H1 (cell line): ENCODE measurements around the gene PRDM2. TPM values are rescaled to one million over a fixed set of nuclear protein-coding genes. Genes with fewer than 3 reads are reported as not detected.

Experiments used
- CTCF ChIA-PET: fragments of 300-600 bp; sonication (Branson Sonifier 250); formaldehyde crosslinking; loops from one replicate; lab custom pipeline; 2021; ENCODE audit not compliant: partially characterized antibody; lab: Charles Lee
- POLR2A ChIA-PET: fragments of 300-600 bp; sonication (Branson Sonifier 250); formaldehyde crosslinking; loops from one replicate; lab custom pipeline; 2021; ENCODE audit warnings: inconsistent platforms; ENCODE audit not compliant: partially characterized antibody; lab: Charles Lee
- DNase-seq, 2 experiments: peaks; one replicate each; pipeline versions ENCODE4 v3.0.0 to v3.0.0-alpha.2; 2010 to 2022; ENCODE audit warnings: low spot score in 2 of 2, low read depth in 1 of 2, mixed read lengths in 1 of 2
- FAIRE-seq: peaks from 2 replicates; lab custom pipeline; 2011; peaks lifted over from hg19 to GRCh38; lab: Jason Lieb, UNC
- H2AFZ ChIP-seq: 2 replicates; pipeline ENCODE4 v1.8.1; 2012; ENCODE audit warnings: low read length, inconsistent platforms
- H2AK5ac ChIP-seq: 2 replicates; pipeline ENCODE4 v1.6.1; 2013; ENCODE audit warnings: low read depth, low read length
- H2BK120ac ChIP-seq: replicated peaks from 2 replicates; pipeline ENCODE3; 2013; ENCODE audit warnings: low read depth, low read length, inconsistent platforms
- H2BK12ac ChIP-seq: 2 replicates; pipeline ENCODE4 v1.6.1; 2013; ENCODE audit warnings: low read depth, low read length
- H2BK15ac ChIP-seq: 2 replicates; pipeline ENCODE4 v1.6.1; 2013; ENCODE audit warnings: low read length
- H2BK20ac ChIP-seq: 2 replicates; pipeline ENCODE4 v1.6.1; 2013; ENCODE audit warnings: low read length
- H2BK5ac ChIP-seq: 2 replicates; pipeline ENCODE4 v1.6.1; 2013; ENCODE audit warnings: low read depth, low read length
- H3K14ac ChIP-seq: 2 replicates; pipeline ENCODE4 v1.6.1; 2013; ENCODE audit warnings: inconsistent platforms; ENCODE audit not compliant: insufficient read length
- H3K18ac ChIP-seq: 2 replicates; pipeline ENCODE4 v1.6.1; 2013; ENCODE audit warnings: low read length; ENCODE audit errors: extremely low read depth
- H3K23ac ChIP-seq: 2 replicates; pipeline ENCODE4 v1.6.1; 2013; ENCODE audit warnings: inconsistent platforms; ENCODE audit not compliant: insufficient read length
- H3K23me2 ChIP-seq: 2 replicates; pipeline ENCODE4 v1.6.1; 2013; ENCODE audit warnings: low read depth, low read length
- H3K27ac ChIP-seq: 2 replicates; pipeline ENCODE4 v1.6.1; 2011; ENCODE audit warnings: low read depth, low read length, inconsistent platforms
- H3K27me3 ChIP-seq, 4 experiments: replicated peaks in 1 of 4; 1 replicate in 1 of 4; 2 replicates in 3 of 4; pipeline versions ENCODE4 v1.6.1 to v1.8.1; 2011 to 2013; ENCODE audit warnings: low read length in 3 of 4, mild to moderate bottlenecking in 3 of 4, inconsistent platforms in 2 of 4, mixed read lengths in 2 of 4, moderate library complexity in 1 of 4; ENCODE audit not compliant: control insufficient read depth in 3 of 4, insufficient read depth in 3 of 4; ENCODE audit errors: extremely low read depth in 1 of 4
- H3K36me3 ChIP-seq, 4 experiments: 2 replicates each; pipeline versions ENCODE4 v1.6.1 to v1.8.1; 2011 to 2013; ENCODE audit warnings: mild to moderate bottlenecking in 4 of 4, low read length in 3 of 4, moderate library complexity in 2 of 4, control low read depth in 1 of 4, inconsistent platforms in 1 of 4; ENCODE audit not compliant: insufficient read depth in 4 of 4, control insufficient read depth in 2 of 4
- H3K4ac ChIP-seq: replicated peaks from 2 replicates; pipeline ENCODE3; 2013; ENCODE audit warnings: low read length, low read depth, mixed read lengths, inconsistent platforms; ENCODE audit not compliant: insufficient read length
- H3K4me1 ChIP-seq, 4 experiments: replicated peaks in 1 of 4; 1 replicate in 1 of 4; 2 replicates in 3 of 4; pipeline versions ENCODE4 v1.6.1 to v1.8.1; 2011 to 2013; ENCODE audit warnings: low read length in 3 of 4, inconsistent platforms in 2 of 4, mixed read lengths in 1 of 4; ENCODE audit not compliant: insufficient read depth in 4 of 4, control insufficient read depth in 3 of 4
- H3K4me2 ChIP-seq, 2 experiments: 2 replicates each; pipeline versions ENCODE4 v1.6.1 to v1.8.1; 2011 to 2013; ENCODE audit warnings: low read depth in 2 of 2, low read length in 2 of 2, control low read depth in 1 of 2, inconsistent platforms in 1 of 2, mild to moderate bottlenecking in 1 of 2; ENCODE audit not compliant: insufficient read depth in 1 of 2
- H3K4me3 ChIP-seq, 4 experiments: fragments of 200-600, 300-600 bp in 1 of 4; sonication (generic), shearing (Covaris generic), sonication (Bioruptor Twin) in 1 of 4; 2 replicates each; pipeline versions ENCODE4 v1.5.1 to v1.8.1; 2011 to 2016; ENCODE audit warnings: low read length in 4 of 4, low read depth in 3 of 4, control low read depth in 2 of 4, inconsistent platforms in 2 of 4, mild to moderate bottlenecking in 2 of 4, mixed read lengths in 1 of 4, moderate library complexity in 1 of 4; ENCODE audit not compliant: insufficient read depth in 2 of 4; ENCODE audit errors: extremely low read depth in 1 of 4
- H3K56ac ChIP-seq: replicated peaks from 2 replicates; pipeline ENCODE3; 2013; ENCODE audit warnings: low read depth, mild to moderate bottlenecking, mixed read lengths, low read length, inconsistent platforms; ENCODE audit not compliant: insufficient read length
- H3K79me1 ChIP-seq: 2 replicates; pipeline ENCODE4 v1.6.1; 2013; ENCODE audit warnings: low read depth, low read length, control low read depth
- H3K79me2 ChIP-seq, 2 experiments: 2 replicates each; pipeline versions ENCODE4 v1.6.1 to v1.8.1; 2012 to 2013; ENCODE audit warnings: low read length in 2 of 2, mild to moderate bottlenecking in 2 of 2, inconsistent platforms in 1 of 2; ENCODE audit not compliant: insufficient read depth in 2 of 2, control insufficient read depth in 1 of 2
- H3K9ac ChIP-seq, 4 experiments: replicated peaks in 1 of 4; 1 replicate in 1 of 4; 2 replicates in 3 of 4; pipeline versions ENCODE4 v1.6.1 to v1.8.1; 2011 to 2013; ENCODE audit warnings: low read depth in 3 of 4, low read length in 3 of 4, control low read depth in 2 of 4, mild to moderate bottlenecking in 2 of 4, moderate library complexity in 2 of 4, inconsistent platforms in 1 of 4; ENCODE audit errors: extremely low read depth in 1 of 4
- H3K9me3 ChIP-seq, 2 experiments: 2 replicates each; pipeline versions ENCODE4 v1.6.1 to v1.8.1; 2012 to 2013; ENCODE audit warnings: mild to moderate bottlenecking in 2 of 2, moderate library complexity in 2 of 2, control low read depth in 1 of 2, inconsistent platforms in 1 of 2, low read depth in 1 of 2, low read length in 1 of 2, mixed read lengths in 1 of 2; ENCODE audit not compliant: insufficient read depth in 2 of 2
- H4K20me1 ChIP-seq, 2 experiments: replicated peaks in 1 of 2; 2 replicates each; pipeline versions ENCODE3 to v1.8.1; 2011 to 2013; ENCODE audit warnings: inconsistent platforms in 2 of 2, low read length in 2 of 2, mild to moderate bottlenecking in 1 of 2; ENCODE audit not compliant: insufficient read depth in 2 of 2, control insufficient read depth in 1 of 2
- H4K5ac ChIP-seq: 2 replicates; pipeline ENCODE4 v1.6.1; 2013; ENCODE audit warnings: low read length, low read depth, mixed read lengths, inconsistent platforms; ENCODE audit not compliant: insufficient read length
- H4K8ac ChIP-seq: 2 replicates; pipeline ENCODE4 v1.8.0; 2013; ENCODE audit warnings: mild to moderate bottlenecking, moderate library complexity, low read length, inconsistent platforms; ENCODE audit not compliant: insufficient read depth; ENCODE audit errors: extremely low read depth
- H4K91ac ChIP-seq: replicated peaks from 2 replicates; pipeline ENCODE3; 2013; ENCODE audit warnings: low read length, mixed read lengths, inconsistent platforms; ENCODE audit not compliant: insufficient read length
- CTBP2 ChIP-seq: IDR thresholded peaks from 2 replicates; pipeline ENCODE4 v1.7.0; 2011; ENCODE audit warnings: borderline replicate concordance, mild to moderate bottlenecking, moderate library complexity, mixed read lengths, low read length; ENCODE audit not compliant: insufficient read depth, insufficient read length
- EP300 ChIP-seq, 2 experiments: IDR thresholded peaks; 1 replicate in 1 of 2; 2 replicates in 1 of 2; pipeline ENCODE4 v1.6.1; 2011 to 2012; ENCODE audit warnings: low read depth in 2 of 2, low read length in 2 of 2, mild to moderate bottlenecking in 2 of 2, borderline replicate concordance in 1 of 2, inconsistent platforms in 1 of 2, moderate library complexity in 1 of 2
- WGBS, 2 experiments: shearing (Covaris generic) in 1 of 2; methylation state at CpG; one replicate each; pipeline versions ENCODE4 v1.1.6 to v1.1.7; 2013 to 2015; ENCODE audit warnings: low lambda C conversion rate in 2 of 2, mixed read lengths in 2 of 2, inconsistent platforms in 1 of 2, low coverage in 1 of 2, missing lambda C conversion rate in 1 of 2; ENCODE audit not compliant: insufficient replicate concordance in 2 of 2, insufficient coverage in 1 of 2, insufficient read length in 1 of 2; ENCODE audit errors: extremely low coverage in 1 of 2, missing lambda C conversion rate in 1 of 2; 5-methylcytosine and 5-hydroxymethylcytosine counted together
- polyA plus RNA-seq, 7 experiments: library from polyadenylated mRNA; depleted of rRNA in 3 of 7; stranded (reverse) in 5 of 7; unstranded in 2 of 7; fragments of >200 nt in 5 of 7; fragments of 200-250 nt in 2 of 7; gene quantifications; 1 replicate in 5 of 7; 2 replicates in 1 of 7; 4 replicates in 1 of 7; pipeline versions ENCODE4 v1.2.1 to v1.2.3, GENCODE V29; 2011 to 2013; ENCODE audit warnings: missing spikeins in 2 of 7, mixed read lengths in 2 of 7
- total RNA-seq: library from RNA; stranded (reverse); fragmentation: NEBNext Ultra II Directional; extraction: Animal tissue kit (Norgen Biotek cat#: 25700); gene quantifications from 2 replicates; pipeline ENCODE4 v1.2.1, GENCODE V29; 2021

The PRDM2 gene
- total and polyA plus RNA-seq, 2 of the 8 experiments (the other 6 are each of a cell fraction or from before 2014, with no cell fraction given), result 5.8 to 21.2 TPM

- H3K56ac ChIP-seq, result no peak overlapping the region
- 88% methylated on average over 3 of the region's 3 CpGs; no CpG with 5 or more reads in 1 of the 2 experiments for WGBS, 2 experiments
- H3K9ac ChIP-seq, result no peak overlapping the region
- no peak overlapping the region for H2BK12ac ChIP-seq
- H3K23me2 ChIP-seq, result no peaks in the 10 kb centered on the region
- no peak overlapping the region for H2BK15ac ChIP-seq
- no peak overlapping the region for H3K4ac ChIP-seq
- H4K20me1 ChIP-seq, result peaks cover 4 to 21% of the 10 kb centered on the region in 2 experiments
- no peak overlapping the region for H3K4me3 ChIP-seq
- H4K8ac ChIP-seq, result no peak overlapping the region
- ChIA-PET CTCF (interaction anchor here (0.5 to 2.4 kb wide), 7 partner anchors 9 to 383 kb away, joined by 3 to 13 read pairs (median 4); no protein-coding TSS in a partner anchor), POLR2A (no interaction called here)
- H2BK20ac ChIP-seq, result no peak overlapping the region
- H2AK5ac ChIP-seq, result no peak overlapping the region
- H2BK120ac ChIP-seq, result no peak overlapping the region
- no peak overlapping the region for H3K14ac ChIP-seq
- no peak overlapping the region for H3K27ac ChIP-seq
- H4K5ac ChIP-seq, result no peak overlapping the region
- TF ChIP-seq CTBP2 (no peak), EP300 (IDR thresholded peaks at IDR 0.05; ENCODE audit: borderline replicate concordance in 1 of 2, low read depth in 2 of 2, low read length in 2 of 2) (no peak)
- FAIRE-seq (no peak), DNase-seq (no peak)
- H3K23ac ChIP-seq, result no peak overlapping the region
- no peaks in the 10 kb centered on the region; a peak in 1 of 7 replicates for H3K27me3 ChIP-seq
- H3K9me3 ChIP-seq, result no peaks in the 10 kb centered on the region
- no peak overlapping the region for H3K4me2 ChIP-seq
- no peak overlapping the region for H3K18ac ChIP-seq
- no peaks in the 10 kb centered on the region for H3K79me1 ChIP-seq
- no peaks in the 10 kb centered on the region for H3K4me1 ChIP-seq
- H3K36me3 ChIP-seq, result no peaks in the 10 kb centered on the region
- no peak overlapping the region for H4K91ac ChIP-seq
- no peak overlapping the region for H2BK5ac ChIP-seq
- H3K79me2 ChIP-seq, result peaks cover 0 to 9% of the 10 kb centered on the region in 2 experiments; a peak in 2 of 4 replicates
- H2AFZ ChIP-seq, result no peak overlapping the region
Observed at GRCh38 chr1:13714851-13715250, 14.9 kb downstream of the PRDM2 start.
